ENCODE measurements around the gene SNAP91.

- TF ChIP-seq, protein P1, sequence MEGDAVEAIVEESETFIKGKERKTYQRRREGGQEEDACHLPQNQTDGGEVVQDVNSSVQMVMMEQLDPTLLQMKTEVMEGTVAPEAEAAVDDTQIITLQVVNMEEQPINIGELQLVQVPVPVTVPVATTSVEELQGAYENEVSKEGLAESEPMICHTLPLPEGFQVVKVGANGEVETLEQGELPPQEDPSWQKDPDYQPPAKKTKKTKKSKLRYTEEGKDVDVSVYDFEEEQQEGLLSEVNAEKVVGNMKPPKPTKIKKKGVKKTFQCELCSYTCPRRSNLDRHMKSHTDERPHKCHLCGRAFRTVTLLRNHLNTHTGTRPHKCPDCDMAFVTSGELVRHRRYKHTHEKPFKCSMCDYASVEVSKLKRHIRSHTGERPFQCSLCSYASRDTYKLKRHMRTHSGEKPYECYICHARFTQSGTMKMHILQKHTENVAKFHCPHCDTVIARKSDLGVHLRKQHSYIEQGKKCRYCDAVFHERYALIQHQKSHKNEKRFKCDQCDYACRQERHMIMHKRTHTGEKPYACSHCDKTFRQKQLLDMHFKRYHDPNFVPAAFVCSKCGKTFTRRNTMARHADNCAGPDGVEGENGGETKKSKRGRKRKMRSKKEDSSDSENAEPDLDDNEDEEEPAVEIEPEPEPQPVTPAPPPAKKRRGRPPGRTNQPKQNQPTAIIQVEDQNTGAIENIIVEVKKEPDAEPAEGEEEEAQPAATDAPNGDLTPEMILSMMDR (IDR thresholded peaks at IDR 0.05), result no peak
- TF ChIP-seq POLR2A (IDR thresholded peaks at IDR 0.05), result no peak
Observed at GRCh38 chr6:83711958-83712357, 3.1 kb upstream of the SNAP91 start.

Data from ovary (tissue), 3 donors.